ENCODE data around the gene ZNRF3. TPM values are rescaled to one million over a fixed set of nuclear protein-coding genes. Genes with fewer than 3 reads are reported as not detected.

The ZNRF3 gene
- total RNA-seq, 6 donors from 2014 or later: 11.4 to 16.9 (median 14.4) TPM

- H3K27me3 ChIP-seq: no peaks in the 10 kb centered on the region
- H3K27ac ChIP-seq: no peak overlapping the region
- TF ChIP-seq CTCF (IDR thresholded peaks at IDR 0.05) (no peak), EP300 (IDR thresholded peaks at IDR 0.05) (no peak), POLR2AphosphoS5 (IDR thresholded peaks at IDR 0.05) (no peak), POLR2A (IDR thresholded peaks at IDR 0.05) (no peak)
- 64 to 82% methylated on average over 3 of the region's 3 CpGs for WGBS, 2 donors
- no peak overlapping the region for H3K4me3 ChIP-seq
- no peaks in the 10 kb centered on the region for H3K9me3 ChIP-seq
- H3K36me3 ChIP-seq: no peaks in the 10 kb centered on the region
- no peaks in the 10 kb centered on the region for H3K4me1 ChIP-seq
- ATAC-seq (ENCODE audit: low FRiP score in 2 of 2): no peak
- no peak for DNase-seq
Observed at GRCh38 chr22:28873183-28873963, 10.0 kb upstream of the ZNRF3 start.

- Histone ChIP-seq H3K9me3 (no peaks in the 10 kb centered on the region), H3K27ac (no peak overlapping the region), H3K27me3 (no peaks in the 10 kb centered on the region), H3K36me3 (no peaks in the 10 kb centered on the region), H3K4me3 (no peak overlapping the region), H3K4me1 (no peaks in the 10 kb centered on the region)
- DNase-seq (no peak), ATAC-seq (ENCODE audit: low FRiP score in 2 of 2) (no peak)
- no peak for TF ChIP-seq EP300 (IDR thresholded peaks at IDR 0.05)
- TF ChIP-seq POLR2A (IDR thresholded peaks at IDR 0.05): no peak
- TF ChIP-seq POLR2AphosphoS5 (IDR thresholded peaks at IDR 0.05): no peak
- no peak for TF ChIP-seq CTCF (IDR thresholded peaks at IDR 0.05)
- WGBS, 2 donors: 86 to 93% methylated on average over 3 of the region's 3 CpGs
Observed at GRCh38 chr22:28874061-28874460, 9.3 kb upstream of the ZNRF3 start.

GRCh38 chr22:28874811-28875320 lies 8.5 kb upstream of the ZNRF3 start:
- no peaks in the 10 kb centered on the region for H3K36me3 ChIP-seq
- no peak overlapping the region for H3K27ac ChIP-seq
- 97 to 98% methylated on average over 2 of the region's 2 CpGs for WGBS, 2 donors

GRCh38 chr22:28882545-28882877 lies 861 bp upstream of the ZNRF3 start:
- peak; percentile 21 to 32 for ATAC-seq (ENCODE audit: low FRiP score in 2 of 2)
- H3K4me1 ChIP-seq: peaks cover 16 to 35% (median 18%) of the 10 kb centered on the region in 4 donors
- H3K9me3 ChIP-seq: no peaks in the 10 kb centered on the region
- WGBS, 2 donors: 6% methylated on average over 5 of the region's 5 CpGs; no CpG with 5 or more reads in 1 of the 2 donors
- no peak for DNase-seq
- peak overlapping the region in 3 of 4 donors; percentile 29 to 38 (median 36) for H3K27ac ChIP-seq
- no peak for TF ChIP-seq POLR2A (IDR thresholded peaks at IDR 0.05)
- TF ChIP-seq EP300 (IDR thresholded peaks at IDR 0.05): no peak
- TF ChIP-seq POLR2AphosphoS5 (IDR thresholded peaks at IDR 0.05): no peak
- TF ChIP-seq CTCF (IDR thresholded peaks at IDR 0.05): no peak
- H3K36me3 ChIP-seq: no peaks in the 10 kb centered on the region
- H3K4me3 ChIP-seq: peak overlapping the region; percentile 55 to 81 (median 69)
- H3K27me3 ChIP-seq: no peaks in the 10 kb centered on the region

More at GRCh38 chr22:28874811-28875320, 8.5 kb upstream of the ZNRF3 start:
- no peak for TF ChIP-seq POLR2AphosphoS5 (IDR thresholded peaks at IDR 0.05)
- no peak for TF ChIP-seq CTCF (IDR thresholded peaks at IDR 0.05)
- Histone ChIP-seq H3K9me3 (no peaks in the 10 kb centered on the region), H3K4me1 (no peaks in the 10 kb centered on the region), H3K27me3 (no peaks in the 10 kb centered on the region), H3K4me3 (no peak overlapping the region)
- ATAC-seq (ENCODE audit: low FRiP score in 2 of 2) (no peak), DNase-seq (no peak)

GRCh38 chr22:28883657-28883916 lies 215 bp downstream of the ZNRF3 start:
- WGBS, 2 donors: no CpG with 5 or more reads among the region's 48 CpGs
- no peak for ATAC-seq (ENCODE audit: low FRiP score in 2 of 2)
- TF ChIP-seq EP300 (IDR thresholded peaks at IDR 0.05) (no peak), POLR2AphosphoS5 (IDR thresholded peaks at IDR 0.05) (no peak), CTCF (IDR thresholded peaks at IDR 0.05) (no peak), POLR2A (IDR thresholded peaks at IDR 0.05) (no peak)

More at GRCh38 chr22:28883657-28883916, 215 bp downstream of the ZNRF3 start:
- no peak for DNase-seq
- no peaks in the 10 kb centered on the region for H3K9me3 ChIP-seq
- no peaks in the 10 kb centered on the region for H3K36me3 ChIP-seq
- H3K27ac ChIP-seq: peak overlapping the region in 3 of 4 donors; percentile 30 to 82 (median 64)
- H3K27me3 ChIP-seq: no peaks in the 10 kb centered on the region
- peak overlapping the region in 3 of 4 donors; percentile 65 to 81 (median 73) for H3K4me3 ChIP-seq
- H3K4me1 ChIP-seq: peaks cover 16 to 39% (median 19%) of the 10 kb centered on the region in 4 donors

Measured in upper lobe of left lung (tissue), 6 donors.